GM12891 (cell line): ENCODE measurements around the gene NBEA.

Source experiments
- POLR2A ChIP-seq: IDR thresholded peaks from 2 replicates; pipeline ENCODE4 v1.6.1; 2011; ENCODE audit warnings: low read depth, low read length, control low read depth
- POLR2AphosphoS5 ChIP-seq: IDR thresholded peaks from 2 replicates; pipeline ENCODE4 v1.6.1; 2011; ENCODE audit warnings: low read depth, low read length, control low read depth
- TAF1 ChIP-seq: IDR thresholded peaks from 2 replicates; pipeline ENCODE4 v1.6.1; 2011; ENCODE audit warnings: low read depth, low read length, control low read depth

GRCh38 chr13:35603593-35604285 is 661.7 kb downstream of the NBEA start:
- no peak for TF ChIP-seq POLR2AphosphoS5
- no peak for TF ChIP-seq POLR2A
- no peak for TF ChIP-seq TAF1
